ENCODE measurements around the gene FZD4.

GRCh38 chr11:86957976-86958646 is 2.9 kb upstream of the FZD4 start:
- TF ChIP-seq POLR2A (IDR thresholded peaks at IDR 0.05; ENCODE audit: low read depth): no peak
- no peak for TF ChIP-seq CTCF (IDR thresholded peaks at IDR 0.05)
